ENCODE measurements around the gene EMILIN3.
"Not testable (repeated sequence)": the region's sequence is repeated elsewhere in the genome, so short reads cannot be mapped to it uniquely, and the experiment has no call there.

Gene EMILIN3

GRCh38 chr20:41312009-41312408, 54.6 kb downstream of the EMILIN3 start:
- H3K4me1 ChIP-seq (ENCODE audit: control insufficient read depth in 5 of 5, insufficient read depth in 5 of 5, low read length in 5 of 5) = peaks cover 0 to 56% (median 33%) of the 10 kb centered on the region in 5 donors
- H3K9me3 ChIP-seq (ENCODE audit: control insufficient read depth in 5 of 5, low read length in 5 of 5); H3K27ac ChIP-seq (ENCODE audit: low read depth, low read length); H3K27me3 ChIP-seq (ENCODE audit: control insufficient read depth in 5 of 5, insufficient read depth in 4 of 5, low read length in 5 of 5); H3K4me3 ChIP-seq (ENCODE audit: low read depth in 1 of 5, low read length in 5 of 5); H3K36me3 ChIP-seq (ENCODE audit: control insufficient read depth in 5 of 5, insufficient read depth in 5 of 5, low read length in 5 of 5); H3K9ac ChIP-seq (ENCODE audit: low read length in 5 of 5): not testable (repeated sequence)

Data from subcutaneous abdominal adipose tissue (tissue), 5 donors.